HepG2 (cell line): ENCODE results near the gene TREX2. TPM values are rescaled to one million over a fixed set of nuclear protein-coding genes. Genes with fewer than 3 reads are reported as not detected.

Experiments
- ATAC-seq: fragments of 200-7000 bp; cut with Tn5 transposase; 3 replicates; pipeline ENCODE4 v1.9.1; 2020; ENCODE audit warnings: mild to moderate bottlenecking, moderate library complexity
- BruUV-seq: library from RNA; stranded (reverse); fragments of 400-500 nt; replicated peaks from 2 replicates; lab custom pipeline; 2021; lab: Mats Ljungman, UMichigan
- CTCF ChIA-PET: fragments of 300-600 bp; formaldehyde crosslinking; extraction: SDS; loops from one replicate; lab custom pipeline; 2021; ENCODE audit warnings: low total read pairs, inconsistent platforms, low intra/inter-chr PET ratio; lab: Yijun Ruan, JAX
- POLR2A ChIA-PET: fragments of 350-600 bp; sonication (Branson Sonifier 250); formaldehyde crosslinking; loops from one replicate; lab custom pipeline; 2020; ENCODE audit warnings: antibody characterized with exemption, inconsistent platforms; lab: Yijun Ruan, JAX
- DNase-seq: peaks from one replicate; pipeline ENCODE4 v3.0.0-alpha.2; 2015; ENCODE audit warnings: low spot score
- FAIRE-seq: peaks from 3 replicates; lab custom pipeline; 2011; peaks lifted over from hg19 to GRCh38; lab: Jason Lieb, UNC
- H2AFZ ChIP-seq: one replicate; pipeline ENCODE4 v1.6.1; 2011; ENCODE audit warnings: low read length, inconsistent platforms
- H3K27ac ChIP-seq: fragments of 300-600 bp; 3 replicates; pipeline ENCODE4 v1.8.0; 2011; ENCODE audit warnings: mixed run types, mild to moderate bottlenecking, mixed read lengths, low read length, inconsistent platforms; ENCODE audit not compliant: insufficient read depth; ENCODE audit errors: extremely low read length
- H3K27me3 ChIP-seq, 2 experiments: fragments of 200-600 bp in 1 of 2; 2 replicates in 1 of 2; 3 replicates in 1 of 2; pipeline versions ENCODE4 v1.6.0 to v1.8.0; 2011; ENCODE audit warnings: low read length in 2 of 2, mild to moderate bottlenecking in 2 of 2, moderate library complexity in 2 of 2, inconsistent platforms in 1 of 2; ENCODE audit not compliant: insufficient read depth in 2 of 2, control insufficient read depth in 1 of 2
- H3K36me3 ChIP-seq, 2 experiments: fragments of 200-600 bp in 1 of 2; replicated peaks in 1 of 2; 2 replicates in 1 of 2; 3 replicates in 1 of 2; pipeline versions ENCODE4 v1.5.1 to v1.8.0; 2011; ENCODE audit warnings: low read length in 2 of 2, inconsistent platforms in 1 of 2; ENCODE audit not compliant: insufficient read depth in 2 of 2, control insufficient read depth in 1 of 2
- H3K4me1 ChIP-seq: 2 replicates; pipeline ENCODE4 v1.5.1; 2012; ENCODE audit warnings: low read length, inconsistent platforms; ENCODE audit not compliant: insufficient read depth
- H3K4me2 ChIP-seq: 2 replicates; pipeline ENCODE4 v1.6.0; 2011; ENCODE audit warnings: low read depth, low read length, inconsistent platforms
- H3K4me3 ChIP-seq, 3 experiments: fragments of 200-600 bp in 1 of 3; sonication (generic), shearing (Covaris generic) in 1 of 3; replicated peaks in 1 of 3; 2 replicates each; pipeline ENCODE4 v1.5.1; 2011 to 2016; ENCODE audit warnings: low read length in 3 of 3, inconsistent platforms in 2 of 3, low read depth in 2 of 3, mild to moderate bottlenecking in 2 of 3, control low read depth in 1 of 3, mixed read lengths in 1 of 3; ENCODE audit not compliant: insufficient read depth in 1 of 3
- H3K79me2 ChIP-seq: one replicate; pipeline ENCODE4 v1.6.1; 2011; ENCODE audit warnings: low read length, inconsistent platforms; ENCODE audit not compliant: insufficient read depth
- H3K9ac ChIP-seq: 2 replicates; pipeline ENCODE4 v1.6.0; 2011; ENCODE audit warnings: mild to moderate bottlenecking, low read depth, low read length, inconsistent platforms; ENCODE audit not compliant: insufficient read depth
- H3K9me3 ChIP-seq: 2 replicates; pipeline ENCODE4 v1.5.1; 2012; ENCODE audit warnings: mild to moderate bottlenecking, low read length
- H4K20me1 ChIP-seq: 2 replicates; pipeline ENCODE4 v1.6.0; 2011; ENCODE audit warnings: inconsistent platforms, mild to moderate bottlenecking, low read length, moderate library complexity; ENCODE audit not compliant: insufficient read depth
- AKAP8 ChIP-seq: sonication (generic); formaldehyde crosslinking; IDR thresholded peaks from 2 replicates; pipeline ENCODE4 v1.5.1; 2020; ENCODE audit warnings: mild to moderate bottlenecking, missing genetic modification reagents
- DMAP1 ChIP-seq: IDR thresholded peaks from 2 replicates; pipeline ENCODE4 v1.6.1; 2016
- DMTF1 ChIP-seq: sonication (generic); formaldehyde crosslinking; IDR thresholded peaks from 2 replicates; pipeline ENCODE4 v1.4.0; 2020; ENCODE audit warnings: mild to moderate bottlenecking, missing genetic modification reagents
- FOXJ3 ChIP-seq: sonication (generic); formaldehyde crosslinking; IDR thresholded peaks from 2 replicates; pipeline ENCODE4 v1.4.0; 2020; ENCODE audit warnings: missing genetic modification reagents, mild to moderate bottlenecking, borderline replicate concordance
- GPN1 ChIP-seq: sonication (generic); formaldehyde crosslinking; IDR thresholded peaks from 2 replicates; pipeline ENCODE4 v1.5.1; 2020; ENCODE audit warnings: missing genetic modification reagents, borderline replicate concordance
- TAF1 ChIP-seq: sonication (generic); formaldehyde crosslinking; IDR thresholded peaks from 2 replicates; pipeline ENCODE4 v1.4.0; 2020; ENCODE audit warnings: missing genetic modification reagents
- TBX3 ChIP-seq: fragments of 450-650 bp; IDR thresholded peaks from 2 replicates; pipeline ENCODE4 v1.6.1; 2017; ENCODE audit warnings: antibody characterized with exemption, mild to moderate bottlenecking, inconsistent platforms, borderline replicate concordance
- THAP8 ChIP-seq: sonication (generic); formaldehyde crosslinking; IDR thresholded peaks from 2 replicates; pipeline ENCODE4 v1.5.1; 2020; ENCODE audit warnings: missing genetic modification reagents, mild to moderate bottlenecking, borderline replicate concordance
- ZNF280B ChIP-seq: sonication (generic); formaldehyde crosslinking; IDR thresholded peaks from 2 replicates; pipeline ENCODE4 v1.5.0; 2020; ENCODE audit warnings: missing genetic modification reagents, mild to moderate bottlenecking, borderline replicate concordance
- ZNF691 ChIP-seq: sonication (generic); formaldehyde crosslinking; IDR thresholded peaks from 2 replicates; pipeline ENCODE4 v1.4.0; 2020; ENCODE audit warnings: missing genetic modification reagents, low read depth, mild to moderate bottlenecking, borderline replicate concordance
- ZNF788 ChIP-seq: sonication (generic); formaldehyde crosslinking; IDR thresholded peaks from 2 replicates; pipeline ENCODE4 v1.5.0; 2020; ENCODE audit warnings: mild to moderate bottlenecking, missing genetic modification reagents, borderline replicate concordance
- WGBS: methylation state at CpG from one replicate; pipeline ENCODE4 v1.1.6; 2017; ENCODE audit warnings: low lambda C conversion rate; 5-methylcytosine and 5-hydroxymethylcytosine counted together
- in situ Hi-C: cut with HindIII; loops from 2 replicates; pipeline ENCODE4 v1.10.0; 2017; ENCODE audit warnings: low pct_unique_long_range_greater_than_20kb; ENCODE audit not compliant: extremely low pct_ligation_motif_present
- intact Hi-C: fragments of 100-400 bp; cut with micrococcal nuclease; formaldehyde crosslinking; loops from one replicate; pipeline ENCODE4 v1.10.0; 2022; ENCODE audit not compliant: unreplicated experiment
- polyA plus RNA-seq, 8 experiments: library from polyadenylated mRNA; depleted of rRNA in 3 of 8; stranded (reverse) in 7 of 8; unstranded in 1 of 8; fragments of >200 nt; fragmentation: Illumina TruSeq in 4 of 8; extraction: Trizol in 4 of 8; gene quantifications; 2 replicates each; pipeline versions ENCODE4 v1.2.1 to v1.2.3, GENCODE V29; 2011 to 2016; ENCODE audit warnings: low read depth in 4 of 8, missing spikeins in 1 of 8, mixed read lengths in 1 of 8; ENCODE audit not compliant: insufficient read depth in 1 of 8
- total RNA-seq, 5 experiments: library from RNA; depleted of rRNA; stranded (reverse); fragments of >200 nt; fragmentation: Illumina TruSeq; extraction: Trizol; gene quantifications; 2 replicates each; pipeline ENCODE4 v1.2.3, GENCODE V29; 2016; ENCODE audit warnings: low read depth in 1 of 5

The TREX2 gene
- total and polyA plus RNA-seq, 2 of the 13 experiments (the other 11 are each of a cell fraction or from before 2014, with no cell fraction given) = 0.13 to 0.18 TPM

GRCh38 chrX:153395613-153396319 lies 50.1 kb downstream of the TREX2 start:
- Histone ChIP-seq H3K79me2 (no peaks in the 10 kb centered on the region), H3K9me3 (no peaks in the 10 kb centered on the region), H3K4me3 (no peak overlapping the region), H3K27ac (no peak overlapping the region), H3K27me3 (no peaks in the 10 kb centered on the region; a peak in 1 of 5 replicates), H3K4me2 (no peak overlapping the region), H3K36me3 (no peaks in the 10 kb centered on the region), H3K4me1 (no peaks in the 10 kb centered on the region), H4K20me1 (no peaks in the 10 kb centered on the region), H3K9ac (no peak overlapping the region), H2AFZ (no peak overlapping the region)
- intact Hi-C loops (no loop called here), in situ Hi-C loops (no loop called here)
- 97% methylated on average over 3 of the region's 26 CpGs for WGBS
- TF ChIP-seq DMAP1 = no peak
- TF ChIP-seq TBX3 = no peak
- TF ChIP-seq AKAP8 (CRISPR knock-in tag) = no peak
- TF ChIP-seq TAF1 (CRISPR knock-in tag) = no peak
- no peak for TF ChIP-seq ZNF788
- no peak for TF ChIP-seq FOXJ3 (CRISPR knock-in tag)
- TF ChIP-seq THAP8 (CRISPR knock-in tag) = no peak
- TF ChIP-seq ZNF691 (CRISPR knock-in tag) = no peak
- no peak for TF ChIP-seq ZNF280B (CRISPR knock-in tag)
- no peak for TF ChIP-seq DMTF1 (CRISPR knock-in tag)
- no peak for TF ChIP-seq GPN1 (CRISPR knock-in tag)
- no peak for ATAC-seq
- no TSS peak for BruUV-seq
- FAIRE-seq = no peak
- no peak for DNase-seq
- CTCF ChIA-PET = no interaction called here
- POLR2A ChIA-PET = no interaction called here
